VCaP (cell line): ENCODE data around the gene LHFPL4.

Experiments used
- H3K27ac ChIP-seq: fragments of 450-650 bp; 2 replicates; pipeline ENCODE4 v1.5.1; 2017
- TF ChIP-seq, protein P1 (sequence below): fragments of 450-650 bp; conservative IDR thresholded peaks from 2 replicates; pipeline ENCODE4 v1.5.1; 2017; ENCODE audit warnings: mild to moderate bottlenecking, moderate library complexity

LHFPL4 gene

DNA sequence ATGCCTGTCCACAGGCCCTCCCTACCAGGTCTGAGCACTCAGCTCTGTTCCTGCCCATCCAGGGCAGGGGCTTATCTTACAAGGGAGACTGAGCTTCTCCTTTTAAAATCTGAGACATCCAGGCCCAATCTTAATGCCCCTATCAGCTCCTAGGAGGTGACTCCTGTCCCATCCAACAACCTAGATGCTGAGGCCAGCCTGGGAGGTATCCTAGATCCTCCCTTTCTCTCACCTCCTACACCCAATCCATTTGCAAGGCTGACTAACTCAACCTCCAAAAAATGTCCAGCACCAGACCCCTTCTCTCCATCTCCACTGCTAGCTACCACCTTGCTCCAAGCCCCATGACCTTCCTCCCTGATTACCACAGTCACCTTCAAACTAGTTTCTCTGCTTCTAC, 17.4 kb downstream of the LHFPL4 start:
- no peak overlapping the region for H3K27ac ChIP-seq
- TF ChIP-seq, protein P1, sequence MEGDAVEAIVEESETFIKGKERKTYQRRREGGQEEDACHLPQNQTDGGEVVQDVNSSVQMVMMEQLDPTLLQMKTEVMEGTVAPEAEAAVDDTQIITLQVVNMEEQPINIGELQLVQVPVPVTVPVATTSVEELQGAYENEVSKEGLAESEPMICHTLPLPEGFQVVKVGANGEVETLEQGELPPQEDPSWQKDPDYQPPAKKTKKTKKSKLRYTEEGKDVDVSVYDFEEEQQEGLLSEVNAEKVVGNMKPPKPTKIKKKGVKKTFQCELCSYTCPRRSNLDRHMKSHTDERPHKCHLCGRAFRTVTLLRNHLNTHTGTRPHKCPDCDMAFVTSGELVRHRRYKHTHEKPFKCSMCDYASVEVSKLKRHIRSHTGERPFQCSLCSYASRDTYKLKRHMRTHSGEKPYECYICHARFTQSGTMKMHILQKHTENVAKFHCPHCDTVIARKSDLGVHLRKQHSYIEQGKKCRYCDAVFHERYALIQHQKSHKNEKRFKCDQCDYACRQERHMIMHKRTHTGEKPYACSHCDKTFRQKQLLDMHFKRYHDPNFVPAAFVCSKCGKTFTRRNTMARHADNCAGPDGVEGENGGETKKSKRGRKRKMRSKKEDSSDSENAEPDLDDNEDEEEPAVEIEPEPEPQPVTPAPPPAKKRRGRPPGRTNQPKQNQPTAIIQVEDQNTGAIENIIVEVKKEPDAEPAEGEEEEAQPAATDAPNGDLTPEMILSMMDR, result no peak

DNA sequence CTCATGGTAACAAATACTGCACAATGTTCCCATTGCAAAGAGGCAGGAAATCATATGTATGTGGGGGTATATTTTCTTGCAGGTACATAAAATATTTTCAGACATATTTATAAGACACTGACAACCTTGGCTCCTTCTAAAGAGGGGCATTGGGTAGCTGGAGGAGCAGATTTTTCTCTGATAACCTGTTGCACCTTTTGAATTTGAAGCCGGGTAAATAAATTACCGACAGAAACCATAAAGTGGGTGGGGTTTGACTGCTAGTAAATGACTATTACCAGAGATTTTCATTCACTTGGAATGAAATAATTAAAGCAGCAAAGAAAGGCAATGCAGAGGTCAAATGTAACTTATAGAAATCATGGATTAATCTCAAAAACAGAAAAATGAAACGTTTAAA, 19.2 kb downstream of the LHFPL4 start:
- no peak overlapping the region for H3K27ac ChIP-seq
- TF ChIP-seq, protein P1, result no peak

DNA sequence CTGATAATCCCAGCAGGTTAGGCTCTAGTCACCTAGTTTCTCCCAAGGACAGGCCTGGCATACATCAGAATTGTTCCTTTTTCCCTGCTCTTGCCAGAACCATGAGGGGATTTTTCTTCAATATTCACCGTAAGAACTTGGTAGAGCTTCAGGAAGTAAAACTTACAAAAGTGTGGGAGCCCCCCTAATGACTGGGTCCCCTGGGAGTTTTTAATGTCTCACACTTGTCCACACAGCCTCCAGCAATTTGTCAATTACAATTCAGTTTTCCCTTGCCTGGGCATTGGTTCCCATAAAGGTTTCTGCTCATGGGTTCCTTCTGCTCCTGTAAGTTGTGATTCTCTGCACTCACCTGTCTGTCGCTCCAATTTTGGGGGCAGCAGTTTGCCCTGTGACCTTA, 28.5 kb downstream of the LHFPL4 start:
- no peak overlapping the region for H3K27ac ChIP-seq
- TF ChIP-seq, protein P1, result no peak

DNA sequence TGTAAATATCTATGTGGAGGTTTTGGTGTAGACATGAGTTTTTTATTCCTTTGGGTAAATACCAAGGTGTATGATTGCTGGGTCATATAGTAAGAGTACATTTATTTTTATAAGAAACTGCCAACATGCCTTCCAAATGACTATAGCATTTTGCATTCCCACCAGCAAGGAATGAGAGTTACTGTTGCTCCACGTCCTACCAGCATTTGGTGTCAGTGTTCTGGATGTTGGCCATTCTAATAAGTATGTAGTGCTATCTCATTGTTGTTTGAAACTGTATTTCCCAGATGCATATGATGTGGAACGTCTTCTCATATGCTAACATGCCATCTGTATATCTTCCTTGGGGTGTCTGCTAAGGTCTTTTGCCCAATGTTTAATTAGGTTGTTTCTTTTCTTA, 38.7 kb downstream of the LHFPL4 start:
- H3K27ac ChIP-seq, result no peak overlapping the region
- TF ChIP-seq, protein P1, result no peak

DNA sequence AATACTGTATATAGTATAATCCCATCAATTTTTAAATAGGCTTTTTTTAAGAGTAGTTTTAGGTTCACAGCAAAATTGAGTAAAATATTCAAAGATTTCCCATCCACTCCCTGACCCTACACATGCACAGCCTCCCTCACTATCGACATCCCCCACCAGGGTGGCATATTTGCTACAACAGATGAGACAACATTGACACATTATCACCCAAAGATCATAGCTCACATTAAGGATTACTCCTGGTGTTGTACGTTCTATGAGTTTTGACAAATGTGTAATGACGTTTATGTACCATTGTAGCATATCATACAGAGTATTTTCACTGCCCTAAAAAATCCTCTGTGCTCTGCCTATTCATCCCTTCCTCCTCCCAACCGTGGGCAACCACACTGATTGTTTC, 39.3 kb downstream of the LHFPL4 start:
- TF ChIP-seq, protein P1, result no peak
- no peak overlapping the region for H3K27ac ChIP-seq

DNA sequence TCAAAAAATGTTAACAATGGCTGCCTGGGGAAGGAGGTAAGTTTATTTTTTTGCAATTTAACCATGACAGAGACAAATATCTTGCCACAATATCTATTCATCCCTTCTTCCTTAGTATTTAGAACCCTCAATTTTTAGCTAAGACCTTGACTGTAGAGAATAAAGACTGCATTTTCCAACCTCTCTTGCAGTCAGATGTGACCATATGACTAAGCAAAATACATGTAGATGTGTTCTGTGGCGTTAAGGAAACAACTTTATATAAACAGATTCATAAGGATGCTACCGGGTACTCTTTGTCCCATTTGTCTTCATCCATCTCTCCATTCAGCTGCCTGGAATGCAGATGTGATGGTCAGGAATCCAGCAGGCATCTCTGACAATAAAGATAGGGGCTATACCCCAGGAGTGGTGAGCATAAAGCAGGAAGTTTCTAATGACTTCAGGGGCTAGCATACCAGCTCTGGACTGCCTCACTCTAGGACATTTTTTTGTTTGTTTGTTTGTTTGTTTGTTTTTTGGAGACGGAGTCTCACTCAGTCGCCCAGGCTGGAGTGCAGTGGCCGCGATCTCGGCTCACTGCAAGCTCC, 41.1 kb downstream of the LHFPL4 start:
- TF ChIP-seq, protein P1, result no peak
- H3K27ac ChIP-seq, result no peak overlapping the region

DNA sequence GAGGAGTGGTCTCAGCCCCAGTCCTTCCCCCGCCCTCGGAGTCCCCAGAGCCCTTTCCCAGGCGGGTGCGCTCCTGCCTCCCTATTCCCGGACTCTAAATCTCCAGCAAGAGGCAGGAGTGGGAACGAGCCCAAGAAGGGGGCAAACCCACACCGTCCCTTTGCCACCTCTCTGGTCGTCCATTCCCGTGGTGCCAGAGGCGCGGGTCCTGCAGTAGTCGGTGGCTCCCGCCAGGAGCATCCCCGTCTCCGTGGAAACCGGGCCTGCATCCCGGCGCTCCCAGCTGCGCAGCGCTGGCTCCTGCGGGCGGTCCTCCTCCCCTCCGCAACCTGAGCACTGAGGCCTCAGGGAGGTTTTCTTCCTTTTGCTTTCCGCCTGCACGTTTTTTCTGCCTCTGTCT, 44.8 kb downstream of the LHFPL4 start:
- H3K27ac ChIP-seq, result no peak overlapping the region
- TF ChIP-seq, protein P1, result no peak
